Esophagus squamous epithelium (tissue), 5 donors: ENCODE results near the gene TAF11. TPM values are rescaled to one million over a fixed set of nuclear protein-coding genes. Genes with fewer than 3 reads are reported as not detected.

ENCODE experiments used
- DNase-seq: peaks from one replicate; lab custom pipeline; 2025; lab: John Stamatoyannopoulos, UW
- H3K27ac ChIP-seq, 4 donors: fragments of 200-600 bp; sonication (generic); one replicate each; pipeline ENCODE4 v1.5.1; 2016 to 2019; ENCODE audit warnings: mild to moderate bottlenecking in 1 of 4
- H3K27me3 ChIP-seq, 4 donors: fragments of 200-600 bp; sonication (generic); 1 replicate in 3 of 4; 2 replicates in 1 of 4; pipeline versions ENCODE4 v1.5.1 to v1.6.0; 2017 to 2021; ENCODE audit warnings: antibody characterized with exemption in 1 of 4
- H3K36me3 ChIP-seq, 3 donors: fragments of 200-600 bp; sonication (generic); one replicate each; pipeline ENCODE4 v1.5.1; 2016 to 2019
- H3K4me1 ChIP-seq, 3 donors: fragments of 200-600 bp; sonication (generic); one replicate each; pipeline ENCODE4 v1.5.1; 2017 to 2019
- H3K4me3 ChIP-seq, 4 donors: fragments of 200-600 bp; sonication (generic); 1 replicate in 3 of 4; 2 replicates in 1 of 4; pipeline ENCODE4 v1.5.1; 2016 to 2019; ENCODE audit warnings: mild to moderate bottlenecking in 2 of 4, moderate library complexity in 1 of 4
- H3K9me3 ChIP-seq, 3 donors: fragments of 200-600 bp; sonication (generic); one replicate each; pipeline ENCODE4 v1.5.1; 2016 to 2019
- POLR2A ChIP-seq, 4 donors: fragments of 450-650 bp; IDR thresholded peaks; one replicate each; pipeline ENCODE4 v1.6.1; 2017; ENCODE audit warnings: antibody characterized with exemption in 4 of 4, mild to moderate bottlenecking in 4 of 4, moderate library complexity in 3 of 4
- WGBS, 2 donors: methylation state at CpG; one replicate each; pipeline ENCODE4 v1.1.5; 2018; 5-methylcytosine and 5-hydroxymethylcytosine counted together
- intact Hi-C: fragments of 100-400 bp; cut with DNase I; formaldehyde crosslinking; loops from one replicate; pipeline ENCODE4 v1.15.0; 2022
- total RNA-seq, 4 donors: library from RNA; depleted of rRNA; stranded (reverse); fragments of >200 nt; gene quantifications; one replicate each; pipeline ENCODE4 v1.1.0, GENCODE V29; 2016
- TF ChIP-seq, protein P1 (sequence below), 6 experiments: fragments of 450-650 bp in 4 of 6; fragments of 200-600 bp in 2 of 6; sonication (generic) in 2 of 6; IDR thresholded peaks; one replicate each; pipeline ENCODE4 v1.5.1; 2016 to 2019; ENCODE audit warnings: antibody characterized with exemption in 6 of 6, mild to moderate bottlenecking in 4 of 6, moderate library complexity in 4 of 6
- donor health status: DM: yes; HTN: yes; CAD: no.

Gene TAF11
- total RNA-seq, 4 donors from 2014 or later: 8.4 to 21.2 (median 18.8) TPM

DNA sequence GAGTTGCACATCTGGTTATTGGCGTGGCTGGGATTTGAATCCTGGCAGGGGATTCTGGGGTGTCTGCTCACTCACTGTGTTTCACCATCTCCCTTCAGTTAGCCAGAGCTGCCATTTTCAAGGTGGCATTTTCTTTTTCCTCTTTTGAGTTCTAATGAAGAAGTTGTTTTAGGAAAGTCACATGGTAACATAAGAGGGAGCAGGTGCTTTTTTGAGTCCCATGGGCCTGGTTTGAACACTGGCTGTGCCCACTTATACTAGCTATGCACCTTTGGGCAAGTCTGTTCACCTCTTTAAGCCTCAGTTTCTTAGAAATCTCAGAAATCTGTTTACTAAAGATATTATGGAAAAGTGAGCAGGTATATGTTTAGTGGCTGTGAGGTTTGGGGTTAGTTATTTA, 40.9 kb upstream of the TAF11 start:
- intact Hi-C loops: no loop called here
- TF ChIP-seq POLR2A (IDR thresholded peaks at IDR 0.05): no peak
- TF ChIP-seq, protein P1, sequence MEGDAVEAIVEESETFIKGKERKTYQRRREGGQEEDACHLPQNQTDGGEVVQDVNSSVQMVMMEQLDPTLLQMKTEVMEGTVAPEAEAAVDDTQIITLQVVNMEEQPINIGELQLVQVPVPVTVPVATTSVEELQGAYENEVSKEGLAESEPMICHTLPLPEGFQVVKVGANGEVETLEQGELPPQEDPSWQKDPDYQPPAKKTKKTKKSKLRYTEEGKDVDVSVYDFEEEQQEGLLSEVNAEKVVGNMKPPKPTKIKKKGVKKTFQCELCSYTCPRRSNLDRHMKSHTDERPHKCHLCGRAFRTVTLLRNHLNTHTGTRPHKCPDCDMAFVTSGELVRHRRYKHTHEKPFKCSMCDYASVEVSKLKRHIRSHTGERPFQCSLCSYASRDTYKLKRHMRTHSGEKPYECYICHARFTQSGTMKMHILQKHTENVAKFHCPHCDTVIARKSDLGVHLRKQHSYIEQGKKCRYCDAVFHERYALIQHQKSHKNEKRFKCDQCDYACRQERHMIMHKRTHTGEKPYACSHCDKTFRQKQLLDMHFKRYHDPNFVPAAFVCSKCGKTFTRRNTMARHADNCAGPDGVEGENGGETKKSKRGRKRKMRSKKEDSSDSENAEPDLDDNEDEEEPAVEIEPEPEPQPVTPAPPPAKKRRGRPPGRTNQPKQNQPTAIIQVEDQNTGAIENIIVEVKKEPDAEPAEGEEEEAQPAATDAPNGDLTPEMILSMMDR (IDR thresholded peaks at IDR 0.05): no peak
- Histone ChIP-seq H3K27ac (no peak overlapping the region), H3K36me3 (no peaks in the 10 kb centered on the region), H3K4me3 (no peak overlapping the region), H3K27me3 (no peaks in the 10 kb centered on the region), H3K4me1 (no peaks in the 10 kb centered on the region), H3K9me3 (no peaks in the 10 kb centered on the region)
- no peak for DNase-seq
- 67 to 81% methylated on average over 1 of the region's 1 CpG for WGBS, 2 donors

DNA sequence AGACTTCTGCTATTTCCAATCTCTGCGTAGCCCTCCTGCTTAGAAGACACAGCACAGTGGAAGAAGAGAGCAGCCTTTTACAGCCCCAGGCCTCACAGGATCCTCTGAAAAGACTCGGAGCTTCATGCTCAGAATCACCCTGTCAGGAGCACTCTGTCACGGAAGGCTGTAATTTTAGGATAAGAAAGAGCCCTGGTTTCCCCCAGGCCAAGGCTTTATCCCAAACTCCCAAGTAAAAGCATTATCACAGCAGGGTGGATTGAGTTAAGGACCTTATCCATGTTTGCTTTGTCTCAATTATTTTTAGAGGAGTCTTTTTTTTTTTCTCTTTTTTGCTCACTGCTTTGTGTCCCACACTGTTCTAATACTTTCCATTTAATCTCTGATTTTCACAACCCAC, 40.4 kb upstream of the TAF11 start:
- no peaks in the 10 kb centered on the region for H3K4me1 ChIP-seq
- no peak overlapping the region for H3K4me3 ChIP-seq
- H3K27ac ChIP-seq: no peak overlapping the region
- H3K9me3 ChIP-seq: no peaks in the 10 kb centered on the region
- no peaks in the 10 kb centered on the region for H3K36me3 ChIP-seq
- DNase-seq: no peak
- 91 to 93% methylated on average over 3 of the region's 3 CpGs for WGBS, 2 donors
- intact Hi-C loops: no loop called here
- no peak for TF ChIP-seq POLR2A (IDR thresholded peaks at IDR 0.05)
- TF ChIP-seq, protein P1 (IDR thresholded peaks at IDR 0.05): no peak
- H3K27me3 ChIP-seq: no peaks in the 10 kb centered on the region

DNA sequence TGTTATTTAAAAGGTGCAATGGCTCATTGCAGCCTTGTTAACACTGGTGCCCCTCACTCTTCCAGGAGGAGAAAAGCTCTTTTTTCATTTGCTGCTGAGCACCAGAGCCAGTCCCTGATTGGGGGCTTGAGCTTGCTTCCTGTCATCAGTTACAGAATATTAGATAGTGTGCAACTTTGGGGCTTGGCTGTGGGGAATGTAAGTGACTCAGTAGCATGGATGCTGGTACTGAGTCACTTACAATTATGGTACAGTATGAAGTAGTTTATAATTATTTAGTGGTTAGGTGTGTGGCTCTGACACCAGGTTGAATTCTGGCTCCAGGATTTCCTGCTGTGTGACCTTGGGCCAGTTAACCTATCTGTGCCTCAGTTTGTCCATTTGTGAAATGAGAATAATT, 38.8 kb upstream of the TAF11 start:
- Histone ChIP-seq H3K4me3 (no peak overlapping the region), H3K27me3 (no peaks in the 10 kb centered on the region), H3K27ac (no peak overlapping the region), H3K9me3 (no peaks in the 10 kb centered on the region), H3K4me1 (no peaks in the 10 kb centered on the region), H3K36me3 (no peaks in the 10 kb centered on the region)
- no peak for TF ChIP-seq POLR2A (IDR thresholded peaks at IDR 0.05)
- TF ChIP-seq, protein P1 (IDR thresholded peaks at IDR 0.05): no peak
- intact Hi-C loops: no loop called here
- DNase-seq: no peak

DNA sequence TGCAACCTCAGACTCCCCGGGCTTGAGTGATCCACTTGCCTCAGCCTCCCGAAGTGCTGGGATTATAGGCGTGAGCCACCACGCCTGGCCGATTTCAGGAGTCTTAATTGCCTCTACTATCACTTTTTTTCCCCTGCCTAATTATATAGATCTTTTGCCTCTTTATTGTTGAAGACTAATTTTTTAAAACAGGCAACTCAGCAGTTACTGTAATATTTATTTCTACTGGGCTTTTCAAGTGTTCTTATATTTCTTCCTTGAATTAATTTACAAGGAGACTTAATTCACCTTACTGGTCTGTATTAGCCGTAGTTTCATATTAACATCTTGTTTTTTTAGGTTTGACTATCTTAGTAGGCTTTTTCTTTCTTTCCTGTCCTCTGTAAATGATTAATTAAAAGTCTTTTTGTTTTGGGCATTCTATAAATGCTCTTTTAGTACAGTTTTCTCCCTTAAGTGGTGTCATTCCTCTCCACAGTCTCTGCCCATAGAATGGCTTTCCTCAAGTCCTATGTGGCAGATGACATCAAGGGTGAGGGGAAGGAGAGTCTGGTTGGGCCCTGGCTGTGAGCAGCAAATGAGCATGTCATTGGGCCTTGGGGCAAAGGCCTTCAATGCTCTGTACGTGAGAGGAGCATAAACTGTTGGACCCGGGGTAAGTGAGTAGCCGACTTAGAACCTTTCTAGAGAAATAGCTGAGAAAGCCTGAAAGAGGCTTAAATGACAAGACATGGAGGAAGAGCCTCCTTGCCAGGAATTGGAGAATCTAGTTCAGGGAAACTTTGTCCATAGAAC, 37.2 kb upstream of the TAF11 start:
- no peaks in the 10 kb centered on the region for H3K4me1 ChIP-seq
- intact Hi-C loops: no loop called here
- H3K27me3 ChIP-seq: no peaks in the 10 kb centered on the region
- H3K36me3 ChIP-seq: no peaks in the 10 kb centered on the region
- H3K9me3 ChIP-seq: no peaks in the 10 kb centered on the region
- no peak for TF ChIP-seq POLR2A (IDR thresholded peaks at IDR 0.05)
- TF ChIP-seq, protein P1 (IDR thresholded peaks at IDR 0.05): no peak
- no peak for DNase-seq
- WGBS, 2 donors: 90 to 97% methylated on average over 9 of the region's 9 CpGs
- H3K27ac ChIP-seq: no peak overlapping the region
- H3K4me3 ChIP-seq: no peak overlapping the region

DNA sequence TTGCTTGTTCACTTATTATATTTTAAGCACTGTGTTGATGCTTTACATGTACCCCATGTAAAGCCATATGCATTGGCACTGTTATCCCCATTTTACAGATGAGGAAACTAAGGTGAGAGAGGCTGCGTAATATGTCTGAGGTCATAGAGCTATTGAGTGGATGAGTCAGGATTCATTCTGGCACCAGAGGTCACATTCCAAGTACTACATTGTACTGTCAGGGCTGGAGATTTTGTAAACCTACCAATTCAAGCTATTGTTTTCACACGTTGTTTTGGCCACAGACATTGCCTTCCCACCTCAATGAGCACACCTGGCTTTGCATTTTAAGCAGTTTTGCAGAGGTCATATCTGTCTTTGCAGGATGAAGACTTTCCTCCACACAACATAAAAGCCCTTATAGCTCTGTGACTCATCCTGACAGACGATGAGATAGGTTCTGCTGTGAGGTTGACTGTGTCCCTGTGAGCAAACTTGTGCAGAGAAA, 34.4 kb upstream of the TAF11 start:
- H3K27ac ChIP-seq: no peak overlapping the region
- TF ChIP-seq, protein P1 (IDR thresholded peaks at IDR 0.05): no peak
- no peak overlapping the region for H3K4me3 ChIP-seq
- DNase-seq: no peak
- no peaks in the 10 kb centered on the region for H3K36me3 ChIP-seq
- no peaks in the 10 kb centered on the region for H3K27me3 ChIP-seq
- WGBS, 2 donors: 41 to 46% methylated on average over 3 of the region's 3 CpGs
- no peaks in the 10 kb centered on the region for H3K9me3 ChIP-seq
- intact Hi-C loops: no loop called here
- H3K4me1 ChIP-seq: peaks cover 0 to 4% (median 0%) of the 10 kb centered on the region in 3 donors
